ENCODE measurements around the gene FBXO24. TPM values are rescaled to one million over a fixed set of nuclear protein-coding genes. Genes with fewer than 3 reads are reported as not detected.
"Not testable (repeated sequence)": the region's sequence is repeated elsewhere in the genome, so short reads cannot be mapped to it uniquely, and the experiment has no call there.

FBXO24 gene, protein sequence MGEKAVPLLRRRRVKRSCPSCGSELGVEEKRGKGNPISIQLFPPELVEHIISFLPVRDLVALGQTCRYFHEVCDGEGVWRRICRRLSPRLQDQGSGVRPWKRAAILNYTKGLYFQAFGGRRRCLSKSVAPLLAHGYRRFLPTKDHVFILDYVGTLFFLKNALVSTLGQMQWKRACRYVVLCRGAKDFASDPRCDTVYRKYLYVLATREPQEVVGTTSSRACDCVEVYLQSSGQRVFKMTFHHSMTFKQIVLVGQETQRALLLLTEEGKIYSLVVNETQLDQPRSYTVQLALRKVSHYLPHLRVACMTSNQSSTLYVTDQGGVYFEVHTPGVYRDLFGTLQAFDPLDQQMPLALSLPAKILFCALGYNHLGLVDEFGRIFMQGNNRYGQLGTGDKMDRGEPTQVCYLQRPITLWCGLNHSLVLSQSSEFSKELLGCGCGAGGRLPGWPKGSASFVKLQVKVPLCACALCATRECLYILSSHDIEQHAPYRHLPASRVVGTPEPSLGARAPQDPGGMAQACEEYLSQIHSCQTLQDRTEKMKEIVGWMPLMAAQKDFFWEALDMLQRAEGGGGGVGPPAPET
- 0.16 TPM for total RNA-seq

DNA sequence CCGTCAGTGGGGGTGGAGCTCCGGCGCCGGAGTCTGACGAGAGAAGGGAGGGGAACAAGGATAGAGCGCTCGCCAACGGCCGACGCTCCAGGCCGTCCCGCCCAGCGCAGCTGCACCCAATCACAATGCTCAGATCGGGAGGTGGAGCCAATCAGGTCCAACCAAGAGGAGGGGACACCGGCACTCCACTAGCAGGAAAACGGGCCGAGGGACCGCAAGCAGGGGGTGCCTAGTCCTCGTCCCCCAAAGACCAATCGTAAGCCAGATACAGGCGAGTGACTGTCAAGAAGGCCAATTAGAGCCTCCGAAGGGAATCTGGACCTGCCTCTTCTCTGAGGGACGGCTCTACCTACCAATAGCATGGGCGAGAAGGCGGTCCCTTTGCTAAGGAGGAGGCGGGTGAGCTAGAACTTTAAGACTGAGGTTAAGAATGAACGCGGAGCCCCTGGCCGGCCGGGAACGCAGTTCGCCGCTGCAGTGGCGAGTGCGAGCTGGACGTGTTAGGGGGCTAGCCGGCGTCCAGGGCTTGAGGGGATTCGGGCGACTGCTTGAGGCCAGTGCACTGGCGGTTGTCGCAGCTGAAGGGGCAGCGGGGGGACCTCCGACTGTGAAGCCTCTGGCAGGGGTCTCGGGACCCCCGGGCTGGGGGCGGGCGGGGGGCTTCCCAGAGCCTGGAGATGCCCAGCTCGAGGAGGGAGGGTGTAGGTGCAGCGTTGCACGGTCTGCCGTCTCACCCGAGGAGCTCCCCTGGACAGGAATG, at the start of gene FBXO24:
Gene FBXO24, plus strand, starts transcription at position 63 of the 760 bp plus-strand sequence. Its CDS starts 298 bp downstream, at position 361.
- peak; percentile 100 for DNase-seq

DNA sequence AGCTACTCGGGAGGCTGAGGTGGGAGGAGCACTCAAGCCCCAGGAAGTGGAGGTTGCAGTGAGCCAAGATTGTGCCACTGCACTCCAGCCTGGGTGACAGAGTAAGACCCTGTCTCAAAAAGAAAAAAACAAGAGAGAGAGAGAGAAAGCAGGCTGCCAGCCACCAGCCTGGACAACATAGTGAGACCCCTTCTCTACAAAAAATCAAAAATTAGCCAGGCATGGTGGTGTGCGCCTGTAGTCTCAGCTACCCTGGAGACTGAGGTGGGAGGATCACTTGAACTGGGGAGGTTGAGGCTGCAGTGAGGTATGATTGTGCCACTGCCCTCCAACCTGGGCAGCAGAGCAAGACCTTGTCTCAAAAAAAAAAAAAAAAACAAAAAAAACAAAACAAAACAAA, 49.4 kb upstream of the FBXO24 start:
- not testable (repeated sequence) for DNase-seq

DNA sequence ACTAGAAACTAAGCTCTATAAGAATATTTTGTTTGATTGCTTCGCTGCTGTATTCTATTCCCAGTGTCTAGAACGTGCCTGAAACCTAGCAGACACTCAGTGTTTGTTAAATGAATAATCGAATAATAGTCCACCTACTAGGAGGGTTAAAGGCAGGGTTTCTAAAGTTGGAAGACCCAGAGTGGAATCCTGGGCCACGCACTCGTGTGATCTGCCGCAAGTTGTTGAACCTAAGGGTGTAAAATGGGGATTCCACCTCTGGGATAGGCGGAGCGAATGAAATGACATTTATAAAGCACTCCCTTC, 47.8 kb upstream of the FBXO24 start:
- DNase-seq = no peak

DNA sequence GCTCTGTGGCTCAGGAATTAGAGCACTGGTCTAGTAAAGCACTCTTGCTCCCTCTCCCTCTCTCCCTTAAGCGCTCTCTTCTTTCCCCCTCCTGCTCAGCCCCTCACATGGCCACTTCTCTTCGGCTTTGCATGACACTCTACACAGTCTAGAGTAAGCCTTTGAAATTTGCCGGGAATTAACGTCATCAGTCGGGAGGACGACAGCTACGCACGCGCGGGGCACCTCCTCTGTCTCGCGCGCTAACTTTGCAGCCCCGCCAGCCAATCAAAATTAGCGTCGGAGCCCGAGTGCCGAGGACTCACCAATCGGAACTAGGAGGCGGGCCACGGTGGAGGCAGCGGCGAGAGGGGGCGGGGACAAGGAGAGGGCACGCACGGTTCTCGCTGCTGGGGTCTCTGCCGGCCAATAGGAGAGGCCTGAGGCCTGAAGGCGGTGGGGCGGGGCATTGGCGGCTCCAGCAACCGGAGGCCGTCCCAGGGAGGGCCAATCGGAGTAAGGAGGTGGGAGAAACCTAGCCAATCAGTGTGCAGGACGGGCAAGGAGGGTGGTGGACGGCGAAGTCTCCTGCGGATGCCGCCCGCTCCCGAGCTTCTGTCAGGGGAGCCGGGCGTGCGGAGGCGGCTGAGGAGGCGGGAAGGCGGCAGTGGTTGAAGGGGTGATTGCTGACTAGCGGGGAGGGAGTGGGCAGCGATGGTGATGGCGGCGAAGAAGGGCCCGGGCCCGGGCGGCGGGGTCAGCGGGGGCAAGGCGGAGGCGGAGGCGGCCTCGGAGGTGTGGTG, 47.3 kb upstream of the FBXO24 start, which contains the start of gene AGFG2:
Gene AGFG2, plus strand, starts transcription at position 550 of the 782 bp plus-strand sequence. Its CDS starts 144 bp downstream, at position 694.
- peak; percentile 100 for DNase-seq

DNA sequence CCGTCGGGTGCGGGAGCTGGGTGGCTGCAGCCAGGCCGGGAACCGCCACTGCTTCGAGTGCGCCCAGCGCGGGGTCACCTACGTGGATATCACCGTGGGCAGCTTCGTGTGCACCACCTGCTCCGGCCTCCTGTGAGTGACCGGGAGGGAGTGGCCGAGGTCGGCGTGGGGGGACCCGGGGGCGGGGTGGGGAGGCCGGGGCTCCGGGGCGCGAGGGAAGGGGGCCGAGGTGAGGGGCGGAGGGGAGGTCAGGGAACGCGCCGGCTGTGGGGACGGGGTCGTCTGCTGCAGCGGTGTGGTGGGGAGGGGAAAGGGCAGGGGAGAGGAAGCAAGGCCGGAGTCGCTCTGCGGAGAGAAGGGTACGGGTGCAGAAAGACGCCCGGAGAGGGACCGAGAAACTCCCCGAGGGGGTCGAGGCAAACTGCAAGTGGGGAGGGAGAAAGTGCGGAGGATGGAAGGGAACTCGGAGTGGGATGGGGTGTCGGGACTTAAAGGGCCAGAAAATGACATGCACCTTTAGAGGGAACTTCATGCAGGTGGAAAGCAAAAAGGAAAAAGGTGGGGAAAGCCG, 46.6 kb upstream of the FBXO24 start:
- DNase-seq = no peak

DNA sequence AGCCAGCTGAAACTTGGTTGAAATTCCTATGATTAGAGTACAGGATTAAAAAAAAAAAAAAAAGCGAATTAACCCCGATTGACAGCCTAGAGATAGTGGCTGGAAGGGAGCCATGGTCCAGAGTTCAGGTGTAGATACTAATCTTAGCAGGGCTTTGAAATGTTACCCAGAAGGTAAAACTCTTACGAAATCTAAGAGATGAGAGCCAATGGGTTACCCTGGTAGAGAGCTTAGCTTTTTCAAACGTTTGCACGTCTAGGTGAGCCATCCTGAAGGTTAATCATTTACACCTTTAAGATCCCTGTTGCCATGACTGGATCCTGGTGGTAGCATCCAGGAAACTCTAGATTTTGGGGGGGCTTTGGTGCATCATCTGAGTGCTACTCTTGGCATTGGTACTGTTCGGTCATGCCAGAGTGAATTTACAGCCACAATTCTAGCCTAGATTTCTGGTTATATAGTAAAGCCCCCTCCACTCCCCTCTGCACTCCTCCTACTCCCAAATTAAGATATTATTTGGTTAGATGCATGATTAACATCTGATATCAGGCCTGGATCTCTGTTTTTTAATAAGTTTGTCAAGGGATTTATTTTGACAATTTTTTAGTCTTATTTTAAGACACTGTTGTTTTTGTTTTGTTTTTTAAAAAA, 45.9 kb upstream of the FBXO24 start:
- no peak for DNase-seq

DNA sequence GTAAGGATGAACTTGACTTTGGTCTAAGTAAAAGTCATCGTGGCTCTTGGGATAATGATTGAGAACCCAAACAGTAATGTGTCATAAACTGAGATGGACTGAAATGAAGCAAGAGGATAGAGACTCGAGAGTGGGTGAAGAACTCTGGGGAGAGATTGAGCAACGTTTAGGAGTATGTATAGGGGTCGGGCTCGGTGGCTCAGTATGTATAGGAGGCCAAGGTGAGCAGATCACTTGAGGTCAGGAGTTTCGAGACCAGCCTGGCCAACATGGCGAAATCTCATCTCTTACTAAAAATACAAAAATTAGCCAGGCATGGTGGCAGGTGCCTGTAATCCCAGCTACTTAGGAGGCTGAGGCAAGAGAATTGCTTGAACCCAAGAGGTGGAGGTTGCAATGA, 44.8 kb upstream of the FBXO24 start:
- not testable (repeated sequence) for DNase-seq

DNA sequence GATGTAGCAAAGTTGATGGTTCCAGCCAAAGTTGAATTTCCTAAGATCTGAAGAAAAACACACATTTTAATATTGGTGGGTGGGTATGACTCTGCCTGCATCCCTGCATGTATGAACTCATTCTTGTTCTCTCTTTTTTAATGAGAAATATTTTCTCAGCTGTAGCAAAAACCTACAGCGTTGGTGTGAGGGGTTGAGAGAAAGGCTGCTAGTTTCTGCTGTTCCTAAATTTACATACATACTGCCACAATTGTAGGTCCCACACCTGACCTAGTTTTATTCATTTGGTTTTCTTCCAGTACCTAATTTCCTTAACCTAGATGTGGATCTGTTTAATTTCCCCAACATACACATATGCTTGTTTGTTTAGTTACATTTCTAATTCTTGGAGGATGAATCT, 42.5 kb upstream of the FBXO24 start:
- DNase-seq = no peak

DNA sequence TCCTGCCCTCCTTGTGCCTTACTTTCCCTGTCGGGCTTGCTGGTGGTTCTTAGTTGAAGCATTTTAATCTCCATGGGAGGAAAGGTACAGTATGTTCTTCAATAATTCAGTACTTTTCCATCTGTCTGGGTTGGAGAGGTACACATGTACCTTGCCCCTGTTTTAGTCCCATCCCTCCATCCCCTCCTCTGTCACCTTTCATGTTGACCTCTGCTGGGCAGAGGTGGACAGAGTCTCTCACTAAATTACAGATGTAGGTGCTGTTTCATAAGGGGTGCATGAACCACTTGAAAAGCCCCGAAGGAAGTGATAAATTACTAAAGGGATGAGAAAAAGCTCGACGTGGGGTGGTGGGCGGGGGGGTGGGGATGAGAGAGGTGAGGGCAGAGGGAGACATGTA, 41.7 kb upstream of the FBXO24 start:
- DNase-seq = no peak

DNA sequence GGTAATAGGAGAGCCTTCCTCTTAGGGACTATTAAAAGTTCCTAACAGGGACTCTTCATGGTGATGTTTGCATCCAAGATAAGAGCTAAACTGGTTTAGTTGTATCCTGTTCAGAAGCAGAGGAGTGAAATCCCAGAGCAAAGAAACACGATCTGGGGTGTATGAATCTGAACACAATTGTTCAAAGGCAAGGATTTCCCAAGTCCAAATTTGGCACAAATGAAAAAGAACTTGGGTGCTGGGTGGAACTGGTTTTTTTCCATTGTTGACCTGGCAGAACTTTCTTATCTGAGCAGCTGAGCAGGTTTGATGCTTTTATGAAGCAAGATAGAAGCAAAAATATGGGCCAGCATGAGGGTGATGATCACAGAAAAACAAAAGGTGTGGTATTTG, 41.2 kb upstream of the FBXO24 start:
- DNase-seq = peak; percentile 13

DNA sequence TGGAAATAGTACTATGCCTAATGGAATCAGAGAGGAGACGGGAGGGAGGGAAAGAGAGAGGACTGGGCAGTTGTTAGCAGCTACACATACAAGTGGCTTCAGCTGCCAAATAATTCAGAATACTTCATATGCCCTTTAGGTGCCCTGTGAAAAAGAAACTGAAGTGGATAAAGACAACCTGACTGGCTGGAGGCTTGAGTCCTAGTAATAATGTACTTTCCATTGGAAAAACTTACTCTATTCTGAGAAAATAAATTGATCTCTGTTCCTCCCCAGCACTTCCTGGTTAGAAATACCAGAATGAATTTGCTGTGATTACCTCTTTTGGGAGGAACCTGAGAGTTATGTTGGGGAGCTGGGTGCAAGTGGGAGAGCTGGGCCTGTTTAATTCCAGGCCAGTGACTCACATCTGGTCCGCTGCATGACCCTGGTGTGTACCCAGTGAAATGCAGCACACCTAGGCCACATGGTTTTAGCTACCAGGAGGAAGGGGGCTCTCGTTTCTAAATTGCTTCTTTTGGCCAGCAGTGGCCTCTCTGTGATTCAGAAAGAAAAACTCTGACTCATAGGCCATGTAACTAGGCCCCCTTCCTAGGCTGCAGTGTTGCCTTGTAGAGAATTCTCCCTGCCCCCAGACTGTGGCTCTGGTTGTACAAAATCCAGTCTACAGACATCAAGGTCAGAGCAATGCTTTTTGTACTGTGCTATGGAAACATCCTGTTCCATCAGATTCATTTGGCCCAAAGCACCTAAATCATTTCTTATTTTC, 40.6 kb upstream of the FBXO24 start:
- peak; percentile 22 for DNase-seq

DNA sequence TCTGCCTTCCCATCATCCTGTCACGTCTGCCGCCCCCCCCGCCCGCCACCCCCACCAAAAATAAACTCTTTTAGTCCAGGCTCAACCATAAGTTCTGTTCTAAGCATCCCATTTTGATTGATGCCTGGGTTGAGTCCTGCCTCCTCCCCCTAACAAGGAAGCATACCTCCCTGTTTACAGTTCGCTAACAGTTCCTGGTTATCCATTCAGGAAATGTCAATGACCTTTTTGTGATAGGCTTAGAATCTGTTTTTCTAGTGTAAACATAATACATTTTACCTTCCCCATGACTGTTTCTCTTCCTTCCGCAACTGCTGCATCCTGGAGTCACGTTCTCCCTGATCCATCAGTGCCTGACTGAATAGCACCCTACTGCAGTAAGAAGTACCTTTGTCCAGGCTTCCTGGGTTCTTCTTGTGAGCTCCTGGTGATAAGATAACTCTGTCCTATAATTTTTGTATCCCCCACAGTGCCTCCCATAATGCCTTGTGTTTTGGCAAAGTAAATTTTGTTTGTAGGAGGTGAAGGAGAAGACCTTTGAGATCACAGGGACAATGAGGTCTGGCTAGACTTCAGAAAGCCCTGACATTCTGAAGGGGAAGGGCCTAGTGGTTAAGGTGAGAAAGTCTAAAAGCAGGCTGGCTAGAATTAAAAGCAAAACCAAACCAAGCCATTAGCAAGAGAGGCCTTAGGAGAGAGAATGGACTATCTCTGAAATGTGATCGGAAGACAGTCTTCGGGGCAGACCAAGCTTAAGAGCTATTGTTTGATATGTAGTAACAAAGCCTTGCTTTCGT, 39.8 kb upstream of the FBXO24 start:
- no peak for DNase-seq

DNA sequence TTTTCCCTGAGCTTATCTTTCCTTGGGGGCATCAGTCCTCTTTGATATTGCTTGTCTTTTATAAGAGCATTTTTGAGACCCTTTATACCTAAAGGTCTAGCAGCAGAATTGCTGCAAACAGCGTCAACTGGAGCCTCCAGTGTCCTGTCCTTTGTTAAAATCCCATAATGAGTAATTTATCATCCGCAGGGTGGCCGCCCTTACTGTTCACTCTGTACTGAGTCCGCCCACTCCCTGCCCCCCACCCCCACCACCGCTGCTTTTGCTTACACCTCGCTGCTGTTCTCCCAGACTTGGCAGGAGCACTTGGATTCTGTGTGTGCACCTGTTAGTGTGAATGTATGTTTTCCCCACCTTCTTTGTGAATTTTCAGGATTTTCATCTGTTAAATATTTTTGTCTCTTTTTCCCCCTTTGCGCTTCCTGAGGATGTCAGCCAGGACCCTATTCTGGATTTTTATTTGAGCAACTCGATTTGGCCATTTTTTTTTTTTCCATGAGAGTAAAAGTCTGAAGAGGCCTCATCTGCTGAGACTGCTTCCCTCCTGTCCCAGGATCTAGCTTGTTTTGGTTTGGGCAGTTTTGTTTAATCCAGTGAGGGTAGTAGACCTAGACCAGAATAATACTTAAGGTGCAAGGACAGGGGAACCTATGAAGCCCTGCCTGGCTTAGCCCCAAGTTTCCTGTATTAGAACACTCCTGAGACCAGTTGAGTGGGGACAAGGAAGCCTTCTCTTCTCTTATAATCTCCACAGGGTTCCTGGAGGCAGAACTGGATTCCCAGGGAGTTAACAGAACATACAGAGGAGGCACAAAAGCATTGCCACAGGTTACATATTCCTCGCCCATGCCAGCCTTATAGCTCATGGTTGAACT, 39.0 kb upstream of the FBXO24 start:
- DNase-seq = peak; percentile 22

DNA sequence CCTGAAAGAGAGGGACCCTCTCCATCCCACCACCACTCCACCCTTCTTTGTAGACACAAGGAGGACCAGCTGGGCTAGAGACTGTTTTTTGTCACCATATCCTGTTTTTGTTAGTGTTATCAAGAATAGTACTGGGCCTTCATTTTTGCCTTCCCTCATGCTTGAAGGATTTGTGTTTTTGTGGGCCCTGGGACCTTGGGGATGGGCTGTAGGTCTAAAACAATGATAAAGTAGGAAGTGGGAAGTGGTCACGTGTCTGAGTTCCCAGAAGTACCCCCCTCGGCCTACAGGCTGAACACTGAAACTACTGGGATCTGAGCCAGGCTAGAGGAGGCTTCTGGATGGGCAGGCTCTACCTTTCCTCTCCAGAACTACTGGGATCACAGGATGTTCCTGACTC, 38.3 kb upstream of the FBXO24 start:
- DNase-seq = no peak

DNA sequence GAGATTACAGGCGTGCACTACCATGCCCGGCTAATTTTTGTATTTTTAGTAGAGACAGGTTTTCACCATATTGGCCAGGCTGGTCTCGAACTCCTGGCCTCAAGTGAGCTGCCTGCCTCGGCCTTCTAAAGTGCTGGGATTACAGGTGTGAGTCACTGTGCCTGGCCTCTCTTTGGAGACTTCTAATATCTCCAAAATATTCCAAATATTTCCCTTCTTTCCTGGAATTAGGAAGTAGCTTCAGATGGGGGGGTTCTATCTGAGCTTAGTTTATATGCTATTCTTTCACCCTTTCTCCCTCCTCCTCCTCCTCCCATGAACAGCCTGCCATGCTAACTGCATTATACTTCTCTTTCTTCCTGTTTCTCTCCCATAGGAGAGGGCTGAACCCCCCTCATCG, 37.7 kb upstream of the FBXO24 start:
- DNase-seq = not testable (repeated sequence)

DNA sequence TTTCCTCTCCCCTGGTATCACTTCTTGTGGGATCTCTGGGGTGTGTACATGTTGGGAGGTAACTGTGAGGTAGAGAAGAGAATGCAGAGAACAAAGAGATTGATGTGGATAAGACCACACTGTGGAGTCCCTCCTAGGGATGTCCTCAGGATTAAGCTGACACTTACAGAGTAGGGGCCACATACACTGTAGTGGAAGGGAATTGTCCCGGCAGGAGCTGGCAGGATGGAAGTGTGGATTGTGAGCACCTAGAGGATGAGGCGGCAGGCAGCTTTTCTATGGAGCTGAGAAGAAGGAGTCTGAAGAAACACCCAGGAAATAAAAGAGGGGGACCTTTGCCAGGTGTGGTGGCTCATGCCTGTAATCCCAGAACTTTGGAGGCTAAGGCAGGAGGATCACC, 33.6 kb upstream of the FBXO24 start:
- no peak for DNase-seq

DNA sequence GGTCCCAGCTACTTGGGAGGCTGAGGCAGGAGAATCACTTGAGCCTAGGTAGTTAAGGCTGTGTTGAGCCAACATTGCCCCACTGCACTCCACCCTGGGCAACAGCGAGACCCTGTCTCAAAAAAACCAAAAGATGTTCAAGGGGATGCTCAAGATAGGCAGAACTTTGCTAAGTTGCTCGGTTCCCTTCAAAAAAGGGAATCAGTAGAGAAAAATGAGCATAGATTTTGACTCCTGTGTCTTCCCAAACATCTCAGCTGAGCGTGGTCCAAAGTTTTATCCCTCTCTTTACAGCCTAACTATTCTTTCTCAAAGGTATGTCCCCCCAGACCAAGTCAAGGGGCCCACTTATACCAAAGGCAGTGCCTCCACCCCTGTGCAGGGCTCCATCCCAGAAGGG, 33.1 kb upstream of the FBXO24 start:
- DNase-seq = no peak

DNA sequence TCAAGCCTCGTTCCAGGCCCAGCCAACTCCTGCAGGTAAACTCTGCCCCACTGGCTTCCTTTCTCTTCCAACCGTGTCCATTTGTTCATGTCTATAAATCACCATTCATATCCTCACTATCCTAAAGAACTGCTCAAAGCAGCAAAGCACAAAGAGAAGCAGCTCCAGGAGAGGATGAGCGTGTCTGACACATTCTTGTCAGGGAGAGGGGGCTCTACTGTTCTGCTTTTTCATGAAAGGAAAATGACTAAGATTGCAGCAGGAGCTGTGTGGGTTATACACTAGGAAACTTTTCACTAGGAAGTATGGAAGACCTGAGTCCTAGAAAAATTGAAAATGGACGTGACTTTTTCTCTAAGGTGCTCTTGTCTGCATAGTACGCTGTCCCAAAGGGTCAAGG, 30.4 kb upstream of the FBXO24 start:
- DNase-seq = no peak

DNA sequence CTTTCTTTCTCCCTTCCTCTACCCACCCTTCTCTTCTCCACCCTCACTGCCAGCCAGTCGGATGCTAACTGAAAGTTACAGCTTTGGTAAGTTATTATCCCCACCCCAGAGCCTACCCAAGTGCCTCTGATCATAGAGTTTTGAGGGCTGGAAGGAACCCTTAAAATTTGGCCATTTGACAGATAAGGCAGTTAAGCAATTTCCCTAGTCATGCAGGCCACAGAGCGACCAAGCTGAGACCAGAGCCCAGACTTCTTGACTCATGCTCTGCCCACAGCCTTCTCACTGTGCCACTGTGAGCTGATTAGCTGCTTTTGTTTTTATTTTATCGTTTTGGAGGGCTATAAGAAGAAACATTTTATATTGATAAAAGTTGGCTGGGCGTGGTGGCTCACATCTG, 29.6 kb upstream of the FBXO24 start:
- DNase-seq = no peak
